Measurements from ENCODE around the gene SEPTIN8. TPM values are rescaled to one million over a fixed set of nuclear protein-coding genes. Genes with fewer than 3 reads are reported as not detected.

Gene SEPTIN8
- 54.9 and 57.6 TPM in 2 replicates for polyA plus RNA-seq (2012; rRNA removed)
- 39.8 and 45.4 TPM in 2 replicates for polyA plus RNA-seq (2012; cell fraction: cytosol; rRNA removed)
- polyA plus RNA-seq (2012; cell fraction: nucleus; rRNA removed) = 106 and 142 TPM in 2 replicates

GRCh38 chr5:132777209-132778069 lies at the start of gene SEPTIN8:
SEPTIN8 (minus strand) TSS chr5:132777239; CDS start chr5:132777137, 102 bp downstream.
- H4K20me1 ChIP-seq (ENCODE audit: insufficient read depth) = no peaks in the 10 kb centered on the region
- H3F3A ChIP-seq (replicated peaks; ENCODE audit: insufficient read depth) = peaks cover 5% of the 10 kb centered on the region
- H3K27ac ChIP-seq (ENCODE audit: low read depth in 2 of 2, low read length in 1 of 2) = no peak within 1 kb of the TSS; a peak in 1 of 4 replicates
- peak within 1 kb of the TSS; percentile 68 for H3K9ac ChIP-seq
- no peaks in the 10 kb centered on the region for H3K27me3 ChIP-seq (ENCODE audit: insufficient read depth)
- peak within 1 kb of the TSS; percentile 96 for H3K4me2 ChIP-seq
- peak within 1 kb of the TSS; percentile 96 for H2AFZ ChIP-seq (ENCODE audit: low read depth)
- peaks cover 19 to 42% of the 10 kb centered on the region in 2 experiments; a peak in 2 of 4 replicates for H3K4me1 ChIP-seq (ENCODE audit: control insufficient read depth in 1 of 2, insufficient read depth in 2 of 2, low read depth in 1 of 2, low read length in 1 of 2)
- H3K9me3 ChIP-seq = no peaks in the 10 kb centered on the region
- ChIA-PET POLR2A (interaction anchor here (0.6 kb wide), 1 partner anchor 569 kb away, joined by 3 read pairs; no protein-coding TSS in a partner anchor), CTCF (interaction anchor here (1.3 to 1.8 kb wide), 4 partner anchors 10 to 250 kb away, joined by 4 to 11 read pairs (median 5); no protein-coding TSS in a partner anchor)
- peak; percentile 90 for DNase-seq
- H3K79me2 ChIP-seq (ENCODE audit: insufficient read depth) = peaks cover 41% of the 10 kb centered on the region
- no peaks in the 10 kb centered on the region for H3K9me2 ChIP-seq
- no peaks in the 10 kb centered on the region for H3K36me3 ChIP-seq (replicated peaks in 1 of 2; ENCODE audit: control insufficient read depth in 1 of 2, insufficient read depth in 2 of 2, low read length in 1 of 2)
- WGBS (ENCODE audit: low lambda C conversion rate) = 18% methylated on average over 34 of the region's 82 CpGs
- H3K4me3 ChIP-seq (ENCODE audit: low read depth in 2 of 2, low read length in 1 of 2) = peak within 1 kb of the TSS; percentile 75 to 85
- TF ChIP-seq YY1 (IDR thresholded peaks at IDR 0.05; ENCODE audit: low read depth) (peak; percentile 57), CHD2 (IDR thresholded peaks at IDR 0.05; ENCODE audit: low read length, partially characterized antibody) (no peak), POLR2AphosphoS5 (IDR thresholded peaks at IDR 0.05; ENCODE audit: low read depth, low read length) (peak; percentile 25; the same call in 1 of the 2 replicates), RCOR1 (IDR thresholded peaks at IDR 0.05; ENCODE audit: low read length) (no peak), RFX5 (IDR thresholded peaks at IDR 0.05; ENCODE audit: low read length) (no peak), IRF3 (IDR thresholded peaks at IDR 0.05; ENCODE audit: low read depth, low read length) (no peak), TEAD4 (IDR thresholded peaks at IDR 0.05; ENCODE audit: borderline replicate concordance, insufficient read depth) (no peak), NFIC (IDR thresholded peaks at IDR 0.05; ENCODE audit: borderline replicate concordance) (no peak), MAX (IDR thresholded peaks at IDR 0.05; ENCODE audit: low read depth) (0 out of 2 replicates have a peak, but pooled peaks have one; percentile 39), SIN3A (IDR thresholded peaks at IDR 0.05; ENCODE audit: borderline replicate concordance, low read depth, low read length) (no peak), EP300 (IDR thresholded peaks at IDR 0.05; ENCODE audit: borderline replicate concordance in 1 of 2, low read depth in 1 of 2, low read length in 1 of 2) (no peak), NRF1 (IDR thresholded peaks at IDR 0.05; ENCODE audit: low read depth, low read length) (no peak), TAF1 (IDR thresholded peaks at IDR 0.05; ENCODE audit: borderline replicate concordance, low read depth, low read length) (no peak), ELF1 (IDR thresholded peaks at IDR 0.05) (no peak), RXRA (IDR thresholded peaks at IDR 0.05; ENCODE audit: borderline replicate concordance, low read depth) (no peak), MEF2A (IDR thresholded peaks at IDR 0.05; ENCODE audit: borderline replicate concordance, low read depth) (no peak), PBX3 (IDR thresholded peaks at IDR 0.05) (no peak), EZH2phosphoT487 (IDR thresholded peaks at IDR 0.05; ENCODE audit: borderline replicate concordance, low read depth) (no peak)
